Amniotic epithelial cell (primary cell): ENCODE results near the gene PALMD.

Source experiments
- DNase-seq: peaks from one replicate; pipeline ENCODE4 v3.0.0-alpha.2; 2010; ENCODE audit warnings: low read depth

PALMD gene

GRCh38 chr1:99635664-99636063, 10.2 kb upstream of the PALMD start:
- no peak for DNase-seq

- no peak for DNase-seq
Measured at GRCh38 chr1:99636647-99637175, 9.2 kb upstream of the PALMD start.

GRCh38 chr1:99638853-99639252, 7.1 kb upstream of the PALMD start:
- DNase-seq: no peak

GRCh38 chr1:99639408-99639807, 6.5 kb upstream of the PALMD start:
- DNase-seq: no peak

- DNase-seq: no peak
Measured at GRCh38 chr1:99639945-99640344, 6.0 kb upstream of the PALMD start.

GRCh38 chr1:99640672-99641071, 5.2 kb upstream of the PALMD start:
- DNase-seq: no peak

- no peak for DNase-seq
Measured at GRCh38 chr1:99641558-99641957, 4.4 kb upstream of the PALMD start.

- DNase-seq: no peak
Measured at GRCh38 chr1:99642053-99642452, 3.9 kb upstream of the PALMD start.

- peak; percentile 28 for DNase-seq
Measured at GRCh38 chr1:99643021-99643779, 2.7 kb upstream of the PALMD start.

- DNase-seq: no peak
Measured at GRCh38 chr1:99644279-99645004, 1.5 kb upstream of the PALMD start.

GRCh38 chr1:99645203-99645602, 710 bp upstream of the PALMD start:
- DNase-seq: peak; percentile 72

- DNase-seq: no peak
Measured at GRCh38 chr1:99646868-99647267, 955 bp downstream of the PALMD start.

GRCh38 chr1:99647490-99647889, 1.6 kb downstream of the PALMD start:
- DNase-seq: no peak

- DNase-seq: no peak
Measured at GRCh38 chr1:99648107-99648506, 2.2 kb downstream of the PALMD start.

GRCh38 chr1:99650030-99650429, 4.1 kb downstream of the PALMD start:
- no peak for DNase-seq

- no peak for DNase-seq
Measured at GRCh38 chr1:99650773-99651437, 5.0 kb downstream of the PALMD start.

- DNase-seq: no peak
Measured at GRCh38 chr1:99652881-99653281, 7.0 kb downstream of the PALMD start.

- DNase-seq: no peak
Measured at GRCh38 chr1:99655376-99655775, 9.5 kb downstream of the PALMD start.

- no peak for DNase-seq
Measured at GRCh38 chr1:99656701-99657100, 10.8 kb downstream of the PALMD start.

- DNase-seq: no peak
Measured at GRCh38 chr1:99657213-99658030, 11.5 kb downstream of the PALMD start.

- no peak for DNase-seq
Measured at GRCh38 chr1:99658031-99658290, 12.0 kb downstream of the PALMD start.

GRCh38 chr1:99659755-99660210, 13.9 kb downstream of the PALMD start:
- DNase-seq: no peak
